ENCODE results near the gene CILP. TPM values are rescaled to one million over a fixed set of nuclear protein-coding genes. Genes with fewer than 3 reads are reported as not detected.

The CILP gene
- polyA plus RNA-seq, 3 donors = 0.13 TPM; not detected in 2

GRCh38 chr15:65206750-65207149, 4.5 kb downstream of the CILP start:
- H3K4me1 ChIP-seq (ENCODE audit: control insufficient read depth in 1 of 2, insufficient read depth in 2 of 2, low read length in 2 of 2) = no peaks in the 10 kb centered on the region
- H3K36me3 Mint-ChIP-seq = no peaks in the 10 kb centered on the region
- no peaks in the 10 kb centered on the region for H3K27me3 ChIP-seq (ENCODE audit: control insufficient read depth in 2 of 2, insufficient read depth in 2 of 2, low read length in 2 of 2)
- H3K4me3 ChIP-seq (replicated peaks in 1 of 3; ENCODE audit: low read depth in 2 of 3, low read length in 3 of 3) = no peak overlapping the region
- no peaks in the 10 kb centered on the region for H3K4me1 Mint-ChIP-seq
- H3K79me2 ChIP-seq (ENCODE audit: insufficient read depth, low read length) = no peaks in the 10 kb centered on the region
- H4K20me1 ChIP-seq (ENCODE audit: insufficient read depth, low read length) = no peaks in the 10 kb centered on the region
- H3K27ac ChIP-seq (ENCODE audit: low read depth in 1 of 2, low read length in 2 of 2) = no peak overlapping the region
- H2AFZ ChIP-seq (ENCODE audit: insufficient read depth, low read depth, low read length, poor library complexity, severe bottlenecking) = no peak overlapping the region
- no peak overlapping the region for H3K27ac Mint-ChIP-seq
- intact Hi-C loops (cut with micrococcal nuclease) = no loop called here
- H3K4me2 ChIP-seq (replicated peaks; ENCODE audit: extremely low read depth, low read length, poor library complexity, severe bottlenecking) = no peak overlapping the region
- H3K9ac ChIP-seq (ENCODE audit: insufficient read depth, low read length, poor library complexity, severe bottlenecking) = no peak overlapping the region
- no peak overlapping the region for H3K4me3 Mint-ChIP-seq
- DNase-seq = no peak
- no peak for TF ChIP-seq CTCF (IDR thresholded peaks at IDR 0.05)
- H3K9me3 Mint-ChIP-seq = peaks cover 0 to 2% (median 0%) of the 10 kb centered on the region in 7 donors
- no peaks in the 10 kb centered on the region for H3K9me3 ChIP-seq (replicated peaks in 1 of 2; ENCODE audit: control insufficient read depth in 1 of 2, insufficient read depth in 1 of 2, low read length in 2 of 2)
- peaks cover 0 to 10% (median 2%) of the 10 kb centered on the region in 3 donors for H3K27me3 Mint-ChIP-seq (ENCODE audit: low read depth in 3 of 3)
- no peaks in the 10 kb centered on the region for H3K36me3 ChIP-seq (replicated peaks in 1 of 2; ENCODE audit: control insufficient read depth in 1 of 2, insufficient read depth in 2 of 2, low read length in 2 of 2)
- 96% methylated on average over 18 of the region's 20 CpGs for WGBS (ENCODE audit: insufficient coverage)

GRCh38 chr15:65204931-65205660, 6.2 kb downstream of the CILP start:
- H3K79me2 ChIP-seq (ENCODE audit: insufficient read depth, low read length) = no peaks in the 10 kb centered on the region

More at GRCh38 chr15:65204931-65205660, 6.2 kb downstream of the CILP start:
- Mint-ChIP-seq H3K4me3 (no peak overlapping the region), H3K27ac (no peak overlapping the region), H3K9me3 (peaks cover 0 to 2% (median 0%) of the 10 kb centered on the region in 7 donors), H3K36me3 (no peaks in the 10 kb centered on the region), H3K27me3 (ENCODE audit: low read depth in 3 of 3) (peaks cover 1 to 12% (median 4%) of the 10 kb centered on the region in 3 donors), H3K4me1 (no peaks in the 10 kb centered on the region)
- H3K9ac ChIP-seq (ENCODE audit: insufficient read depth, low read length, poor library complexity, severe bottlenecking) = no peak overlapping the region
- no peaks in the 10 kb centered on the region for H3K9me3 ChIP-seq (replicated peaks in 1 of 2; ENCODE audit: control insufficient read depth in 1 of 2, insufficient read depth in 1 of 2, low read length in 2 of 2)
- H3K27me3 ChIP-seq (ENCODE audit: control insufficient read depth in 2 of 2, insufficient read depth in 2 of 2, low read length in 2 of 2) = no peaks in the 10 kb centered on the region
- no peaks in the 10 kb centered on the region for H4K20me1 ChIP-seq (ENCODE audit: insufficient read depth, low read length)
- no peaks in the 10 kb centered on the region for H3K36me3 ChIP-seq (replicated peaks in 1 of 2; ENCODE audit: control insufficient read depth in 1 of 2, insufficient read depth in 2 of 2, low read length in 2 of 2)
- H3K4me3 ChIP-seq (replicated peaks in 1 of 3; ENCODE audit: low read depth in 2 of 3, low read length in 3 of 3) = no peak overlapping the region
- H2AFZ ChIP-seq (ENCODE audit: insufficient read depth, low read depth, low read length, poor library complexity, severe bottlenecking) = no peak overlapping the region
- H3K4me2 ChIP-seq (replicated peaks; ENCODE audit: extremely low read depth, low read length, poor library complexity, severe bottlenecking) = no peak overlapping the region
- 99% methylated on average over 10 of the region's 12 CpGs for WGBS (ENCODE audit: insufficient coverage)
- DNase-seq = no peak
- no peak overlapping the region for H3K27ac ChIP-seq (ENCODE audit: low read depth in 1 of 2, low read length in 2 of 2)
- no peaks in the 10 kb centered on the region for H3K4me1 ChIP-seq (ENCODE audit: control insufficient read depth in 1 of 2, insufficient read depth in 2 of 2, low read length in 2 of 2)
- TF ChIP-seq CTCF (IDR thresholded peaks at IDR 0.05) = no peak
- intact Hi-C loops (cut with micrococcal nuclease) = no loop called here
